NCI-H774 (cell line): ENCODE results near the gene DLGAP4.
"Not testable (repeated sequence)": the region's sequence is repeated elsewhere in the genome, so short reads cannot be mapped to it uniquely, and the experiment has no call there.

Experiments used
- DNase-seq: peaks from one replicate; lab custom pipeline; 2025; lab: John Stamatoyannopoulos, UW

Gene DLGAP4

GRCh38 chr20:36564726-36565121 is 258.6 kb downstream of the DLGAP4 start:
- DNase-seq: not testable (repeated sequence)

- no peak for DNase-seq
These were observed 259.4 kb downstream of the DLGAP4 start for GRCh38 chr20:36565520-36565919.

GRCh38 chr20:36569847-36570429 is 263.8 kb downstream of the DLGAP4 start:
- no peak for DNase-seq

DNA sequence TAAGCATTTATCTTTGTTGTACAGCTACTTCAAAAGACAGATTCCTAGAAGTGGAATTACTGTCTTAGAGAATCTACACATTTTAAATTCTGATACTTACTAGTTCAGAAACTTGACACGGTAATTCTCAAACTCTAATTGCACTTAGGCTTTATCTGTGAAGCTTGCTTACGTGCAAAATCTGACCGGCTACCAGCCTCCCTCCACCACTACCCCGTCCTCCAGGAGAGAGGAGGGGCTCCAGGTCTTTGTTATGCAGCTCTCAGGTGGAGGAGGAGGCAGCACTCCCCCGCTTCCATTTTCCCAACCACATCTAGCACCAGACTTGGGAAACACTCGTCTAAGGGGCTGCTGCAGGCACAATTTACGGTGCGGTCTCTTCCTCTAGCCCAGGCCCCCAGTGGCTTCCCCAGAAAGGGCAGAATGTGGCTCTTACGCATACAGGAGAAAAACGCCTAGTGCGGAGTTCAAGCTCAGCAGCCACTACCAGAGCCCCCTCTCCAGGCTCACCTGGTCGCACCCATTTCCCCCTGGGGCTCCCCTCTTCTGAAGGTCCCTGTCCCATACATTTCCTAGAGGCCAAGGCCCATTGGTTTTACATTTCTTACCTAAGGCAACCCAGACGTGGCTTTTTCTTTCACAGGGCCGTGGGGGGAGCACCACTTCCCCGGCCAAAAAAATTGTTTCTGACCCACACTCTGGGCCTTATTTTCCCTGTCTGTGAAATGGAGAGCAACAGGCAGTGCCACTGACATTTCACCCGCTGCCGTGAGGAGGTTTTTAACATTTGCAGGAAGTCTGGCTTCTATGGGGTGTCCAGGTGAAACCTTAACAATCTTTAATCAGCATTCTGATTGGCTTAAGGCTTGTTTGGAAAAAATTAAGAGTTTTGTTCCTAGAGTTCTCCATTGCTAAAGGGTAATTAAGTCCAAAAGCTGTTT is 265.7 kb downstream of the DLGAP4 start:
- no peak for DNase-seq

- no peak for DNase-seq
These were observed 266.6 kb downstream of the DLGAP4 start for GRCh38 chr20:36572701-36573102.

DNA sequence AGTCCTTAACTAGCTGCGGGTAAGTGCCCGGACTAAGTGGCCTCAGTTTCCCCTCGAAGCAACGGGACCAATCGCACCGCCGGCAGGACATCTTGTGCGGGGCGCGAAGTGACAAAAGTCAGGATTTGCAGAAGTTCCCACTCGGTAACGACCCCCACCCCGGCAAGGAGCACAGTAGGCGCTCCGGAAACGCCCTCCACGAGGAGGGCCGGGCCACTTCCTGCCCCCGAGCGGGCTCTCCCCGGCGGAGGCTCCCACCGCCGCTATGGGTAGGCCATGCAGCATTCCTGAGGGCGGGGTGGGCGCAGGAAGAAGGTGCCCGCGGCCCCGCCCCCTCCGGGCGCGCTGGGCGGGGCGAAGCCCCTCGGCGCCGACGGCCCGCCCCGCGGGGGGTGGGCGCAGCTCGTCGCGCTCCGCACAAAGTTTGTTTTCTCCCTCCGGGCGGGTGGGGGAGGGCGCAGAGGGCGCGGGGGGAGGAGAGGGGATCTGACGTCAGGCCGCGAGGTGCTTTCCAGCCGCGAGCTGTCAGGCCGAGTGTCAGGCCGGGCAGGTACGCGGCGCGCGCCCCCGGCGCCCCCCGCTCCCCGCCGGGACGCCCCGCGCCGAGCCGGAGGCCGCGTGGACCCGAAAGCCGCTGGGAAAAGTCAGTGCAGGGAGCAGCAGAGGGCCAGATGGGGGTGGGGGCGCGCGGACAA is 267.1 kb downstream of the DLGAP4 start, which contains the start of gene TGIF2:
TSS of gene TGIF2 (plus strand) at position 495 of the 695 bp plus-strand sequence. CDS start 5,178 bp downstream, outside the sequence.
- DNase-seq: peak; percentile 31

DNA sequence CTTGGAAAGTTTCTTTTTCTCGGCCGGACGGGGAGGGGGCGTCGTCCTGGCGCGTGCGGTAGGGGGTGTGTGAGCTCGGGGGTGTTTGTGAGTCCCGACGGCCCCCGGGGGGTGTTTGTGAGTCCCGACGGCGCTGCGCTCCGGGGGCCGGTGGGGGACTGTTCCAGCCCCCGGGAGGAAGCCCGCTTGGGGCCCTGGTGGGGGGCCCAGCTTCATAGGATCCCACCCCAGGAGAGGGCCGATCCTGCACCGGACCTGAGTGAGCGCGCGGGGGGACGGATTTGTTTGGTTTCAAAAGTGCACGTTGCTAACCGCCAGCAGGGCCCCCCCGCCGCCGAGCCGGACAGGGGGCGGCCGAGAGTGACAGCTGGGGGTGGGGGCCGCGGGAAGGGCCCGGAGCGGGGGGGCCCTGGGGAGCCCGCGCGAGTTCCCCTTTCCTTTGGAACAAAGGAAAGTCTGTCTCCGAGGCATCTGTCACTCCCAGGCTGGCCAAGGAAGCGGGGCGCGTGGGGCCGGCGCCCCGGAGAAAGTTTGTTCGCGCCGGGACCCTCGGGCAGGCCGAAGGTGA is 267.7 kb downstream of the DLGAP4 start:
- DNase-seq: no peak

- DNase-seq: no peak
These were observed 268.4 kb downstream of the DLGAP4 start for GRCh38 chr20:36574366-36575135.

GRCh38 chr20:36576081-36576445 is 269.9 kb downstream of the DLGAP4 start:
- DNase-seq: no peak
